ENCODE results near the gene MKKS.
"Not testable (repeated sequence)": the region's sequence is repeated elsewhere in the genome, so short reads cannot be mapped to it uniquely, and the experiment has no call there.

The MKKS gene

GRCh38 chr20:10411673-10412072 lies 22.3 kb downstream of the MKKS start:
- no peak for DNase-seq

- no peak for DNase-seq
These were observed 25.8 kb downstream of the MKKS start for GRCh38 chr20:10408108-10408813.

GRCh38 chr20:10404959-10405530 lies 29.0 kb downstream of the MKKS start:
- DNase-seq = no peak

GRCh38 chr20:10404023-10404628 lies 29.9 kb downstream of the MKKS start:
- DNase-seq = no peak

- no peak for DNase-seq
These were observed 30.9 kb downstream of the MKKS start for GRCh38 chr20:10402938-10403608.

- DNase-seq = no peak
These were observed 35.1 kb downstream of the MKKS start for GRCh38 chr20:10398834-10399369.

- DNase-seq = not testable (repeated sequence)
These were observed 39.3 kb downstream of the MKKS start for GRCh38 chr20:10394752-10395151.

- no peak for DNase-seq
These were observed 43.3 kb downstream of the MKKS start for GRCh38 chr20:10390709-10391108.

GRCh38 chr20:10388597-10388996 lies 45.4 kb downstream of the MKKS start:
- no peak for DNase-seq

- DNase-seq = no peak
These were observed 46.3 kb downstream of the MKKS start for GRCh38 chr20:10387686-10388085.

GRCh38 chr20:10385850-10386544 lies 48.0 kb downstream of the MKKS start:
- no peak for DNase-seq

- DNase-seq = no peak
These were observed 52.5 kb downstream of the MKKS start for GRCh38 chr20:10381477-10381876.

GRCh38 chr20:10379761-10380160 lies 54.3 kb downstream of the MKKS start:
- DNase-seq = no peak

GRCh38 chr20:10376270-10377075 lies 57.5 kb downstream of the MKKS start:
- no peak for DNase-seq

- DNase-seq = no peak
These were observed 58.8 kb downstream of the MKKS start for GRCh38 chr20:10375191-10375590.

- DNase-seq = no peak
These were observed 60.0 kb downstream of the MKKS start for GRCh38 chr20:10374036-10374435.

- no peak for DNase-seq
These were observed 62.6 kb downstream of the MKKS start for GRCh38 chr20:10371467-10371866.

- no peak for DNase-seq
These were observed 63.7 kb downstream of the MKKS start for GRCh38 chr20:10370091-10370887.

- no peak for DNase-seq
These were observed 64.3 kb downstream of the MKKS start for GRCh38 chr20:10369723-10370090.

GRCh38 chr20:10368702-10369041 lies 65.3 kb downstream of the MKKS start:
- no peak for DNase-seq

- DNase-seq = no peak
These were observed 65.9 kb downstream of the MKKS start for GRCh38 chr20:10367943-10368701.
